Activated T-helper 9 cell treated with anti-CD3 and anti-CD28 coated beads, Interleukin-2, amount 50 U/mL, for 16 hours (primary cell): ENCODE measurements around the gene TTYH1.
"Not testable (repeated sequence)": the region's sequence is repeated elsewhere in the genome, so short reads cannot be mapped to it uniquely, and the experiment has no call there.

ENCODE experiments used
- DNase-seq: peaks from one replicate; pipeline ENCODE4 v3.0.0-alpha.2; 2020; ENCODE audit warnings: low read depth

Gene TTYH1

GRCh38 chr19:54415208-54415900, at the start of gene TTYH1:
Gene TTYH1, plus strand, starts transcription at chr19:54415464. Its CDS starts 89 bp downstream, at chr19:54415553.
- peak; percentile 12 for DNase-seq

- DNase-seq, result not testable (repeated sequence)
Observed at GRCh38 chr19:54365798-54366197, 49.5 kb upstream of the TTYH1 start.

- no peak for DNase-seq
Observed at GRCh38 chr19:54366811-54367210, 48.5 kb upstream of the TTYH1 start.

GRCh38 chr19:54369082-54369687, 46.1 kb upstream of the TTYH1 start:
- DNase-seq, result no peak

- DNase-seq, result not testable (repeated sequence)
Observed at GRCh38 chr19:54369688-54370433, 45.4 kb upstream of the TTYH1 start.

GRCh38 chr19:54370434-54370796, 44.8 kb upstream of the TTYH1 start:
- peak; percentile 25 for DNase-seq

GRCh38 chr19:54371453-54371852, 43.8 kb upstream of the TTYH1 start:
- not testable (repeated sequence) for DNase-seq

- DNase-seq, result no peak
Observed at GRCh38 chr19:54373781-54374631, 41.3 kb upstream of the TTYH1 start.

- DNase-seq, result not testable (repeated sequence)
Observed at GRCh38 chr19:54375181-54375938, 39.9 kb upstream of the TTYH1 start.

- DNase-seq, result no peak
Observed at GRCh38 chr19:54376610-54377285, 38.5 kb upstream of the TTYH1 start.

- no peak for DNase-seq
Observed at GRCh38 chr19:54379187-54379678, 36.0 kb upstream of the TTYH1 start.

- no peak for DNase-seq
Observed at GRCh38 chr19:54380897-54381296, 34.4 kb upstream of the TTYH1 start.

- DNase-seq, result not testable (repeated sequence)
Observed at GRCh38 chr19:54382041-54382440, 33.2 kb upstream of the TTYH1 start.

GRCh38 chr19:54383330-54383729, 31.9 kb upstream of the TTYH1 start:
- DNase-seq, result no peak

GRCh38 chr19:54387991-54388801, 27.1 kb upstream of the TTYH1 start:
- DNase-seq, result no peak

GRCh38 chr19:54388802-54389139, 26.5 kb upstream of the TTYH1 start:
- DNase-seq, result no peak

- no peak for DNase-seq
Observed at GRCh38 chr19:54389553-54389952, 25.7 kb upstream of the TTYH1 start.

- DNase-seq, result peak; percentile 41
Observed at GRCh38 chr19:54390942-54391577, 24.2 kb upstream of the TTYH1 start.

GRCh38 chr19:54391589-54392061, 23.6 kb upstream of the TTYH1 start:
- no peak for DNase-seq
